RWPE2 (cell line): Measurements from ENCODE around the gene NPLOC4.

Source experiments
- ATAC-seq: fragments of 200-7000 bp; cut with Tn5 transposase; 3 replicates; pipeline ENCODE4 v1.9.1; 2021; ENCODE audit warnings: low read depth
- DNase-seq: peaks from one replicate; pipeline ENCODE4 v3.0.0-alpha.2; 2020; ENCODE audit warnings: low spot score
- H3K27ac ChIP-seq: fragments of 450-650 bp; 2 replicates; pipeline ENCODE4 v1.5.1; 2017; ENCODE audit warnings: mild to moderate bottlenecking; ENCODE audit not compliant: poor library complexity, severe bottlenecking
- H3K27me3 ChIP-seq: fragments of 250-450 bp; sonication (Bioruptor Pico); 2 replicates; pipeline ENCODE4 v1.5.1; 2021; ENCODE audit warnings: mild to moderate bottlenecking, moderate library complexity; ENCODE audit not compliant: insufficient read depth, poor library complexity, severe bottlenecking
- H3K36me3 ChIP-seq: fragments of 250-450 bp; sonication (Bioruptor Pico); 2 replicates; pipeline ENCODE4 v1.5.1; 2020; ENCODE audit warnings: low read depth, mild to moderate bottlenecking, moderate library complexity
- H3K4me1 ChIP-seq: fragments of 250-450 bp; sonication (Bioruptor Pico); 2 replicates; pipeline ENCODE4 v1.5.1; 2021; ENCODE audit warnings: mild to moderate bottlenecking, moderate library complexity; ENCODE audit not compliant: insufficient read depth, poor library complexity, severe bottlenecking
- H3K4me3 ChIP-seq: fragments of 250-450 bp; sonication (Bioruptor Pico); 2 replicates; pipeline ENCODE4 v1.5.1; 2021; ENCODE audit warnings: mild to moderate bottlenecking, moderate library complexity; ENCODE audit not compliant: severe bottlenecking
- H3K9me3 ChIP-seq: fragments of 250-450 bp; sonication (Bioruptor Pico); 2 replicates; pipeline ENCODE4 v1.5.1; 2021; ENCODE audit warnings: mild to moderate bottlenecking, moderate library complexity; ENCODE audit not compliant: severe bottlenecking
- TF ChIP-seq, protein P1 (sequence below): fragments of 450-650 bp; IDR thresholded peaks from one replicate; pipeline ENCODE4 v1.5.1; 2017; ENCODE audit warnings: mild to moderate bottlenecking, moderate library complexity; ENCODE audit not compliant: poor library complexity, severe bottlenecking

NPLOC4 gene

DNA sequence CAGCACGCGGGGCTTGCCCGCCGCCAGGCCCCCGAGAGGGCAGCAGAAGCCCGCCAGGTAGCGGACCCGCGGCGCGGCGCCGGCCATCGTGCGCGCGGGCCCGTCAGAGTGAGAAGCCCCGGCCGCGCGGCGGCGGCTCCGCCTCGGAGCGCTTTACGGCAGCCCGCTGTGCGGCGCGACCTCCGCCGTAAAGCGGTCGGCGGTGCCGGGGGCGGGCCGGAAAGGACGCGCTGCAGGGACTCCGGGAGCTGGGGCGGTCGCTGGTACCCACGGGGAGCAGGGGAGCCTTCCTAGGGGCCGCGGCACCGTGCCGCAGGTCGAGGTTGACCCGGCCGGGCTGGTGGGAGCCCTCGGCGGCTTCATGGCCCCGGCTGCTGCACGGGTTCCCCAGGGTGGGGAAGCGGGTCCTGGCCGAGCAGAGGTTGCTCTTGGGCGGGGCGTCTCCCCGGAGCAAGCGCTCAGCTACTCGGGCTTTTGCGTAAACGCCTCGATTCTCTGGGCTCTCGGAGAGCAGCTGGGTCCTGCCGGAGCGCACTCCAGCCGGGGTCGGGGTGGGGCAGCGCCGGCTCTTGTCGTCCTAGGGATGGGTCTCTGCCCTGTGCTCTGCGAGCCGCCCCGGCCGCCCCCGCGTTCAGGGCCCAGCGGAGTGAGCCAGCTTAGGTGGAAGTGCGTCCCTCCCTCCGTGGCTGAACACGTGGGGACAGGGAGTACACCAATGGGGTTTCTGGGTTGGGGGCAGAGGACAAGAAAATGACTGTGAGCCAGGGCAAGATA lies 84.5 kb downstream of the NPLOC4 start, which contains the start of gene FAAP100:
FAAP100 (minus strand) TSS at position 110 of the 774 bp plus-strand sequence; CDS start at position 87, 23 bp downstream.
- H3K4me3 ChIP-seq = peak within 1 kb of the TSS; percentile 93
- no peaks in the 10 kb centered on the region for H3K9me3 ChIP-seq
- H3K4me1 ChIP-seq = peaks cover 8% of the 10 kb centered on the region
- ATAC-seq (peak; percentile 49), DNase-seq (peak; percentile 79)
- TF ChIP-seq, protein P1, sequence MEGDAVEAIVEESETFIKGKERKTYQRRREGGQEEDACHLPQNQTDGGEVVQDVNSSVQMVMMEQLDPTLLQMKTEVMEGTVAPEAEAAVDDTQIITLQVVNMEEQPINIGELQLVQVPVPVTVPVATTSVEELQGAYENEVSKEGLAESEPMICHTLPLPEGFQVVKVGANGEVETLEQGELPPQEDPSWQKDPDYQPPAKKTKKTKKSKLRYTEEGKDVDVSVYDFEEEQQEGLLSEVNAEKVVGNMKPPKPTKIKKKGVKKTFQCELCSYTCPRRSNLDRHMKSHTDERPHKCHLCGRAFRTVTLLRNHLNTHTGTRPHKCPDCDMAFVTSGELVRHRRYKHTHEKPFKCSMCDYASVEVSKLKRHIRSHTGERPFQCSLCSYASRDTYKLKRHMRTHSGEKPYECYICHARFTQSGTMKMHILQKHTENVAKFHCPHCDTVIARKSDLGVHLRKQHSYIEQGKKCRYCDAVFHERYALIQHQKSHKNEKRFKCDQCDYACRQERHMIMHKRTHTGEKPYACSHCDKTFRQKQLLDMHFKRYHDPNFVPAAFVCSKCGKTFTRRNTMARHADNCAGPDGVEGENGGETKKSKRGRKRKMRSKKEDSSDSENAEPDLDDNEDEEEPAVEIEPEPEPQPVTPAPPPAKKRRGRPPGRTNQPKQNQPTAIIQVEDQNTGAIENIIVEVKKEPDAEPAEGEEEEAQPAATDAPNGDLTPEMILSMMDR = no peak
- H3K27me3 ChIP-seq = no peaks in the 10 kb centered on the region
- H3K36me3 ChIP-seq = peaks cover 34% of the 10 kb centered on the region
- peak within 1 kb of the TSS; percentile 91 for H3K27ac ChIP-seq

DNA sequence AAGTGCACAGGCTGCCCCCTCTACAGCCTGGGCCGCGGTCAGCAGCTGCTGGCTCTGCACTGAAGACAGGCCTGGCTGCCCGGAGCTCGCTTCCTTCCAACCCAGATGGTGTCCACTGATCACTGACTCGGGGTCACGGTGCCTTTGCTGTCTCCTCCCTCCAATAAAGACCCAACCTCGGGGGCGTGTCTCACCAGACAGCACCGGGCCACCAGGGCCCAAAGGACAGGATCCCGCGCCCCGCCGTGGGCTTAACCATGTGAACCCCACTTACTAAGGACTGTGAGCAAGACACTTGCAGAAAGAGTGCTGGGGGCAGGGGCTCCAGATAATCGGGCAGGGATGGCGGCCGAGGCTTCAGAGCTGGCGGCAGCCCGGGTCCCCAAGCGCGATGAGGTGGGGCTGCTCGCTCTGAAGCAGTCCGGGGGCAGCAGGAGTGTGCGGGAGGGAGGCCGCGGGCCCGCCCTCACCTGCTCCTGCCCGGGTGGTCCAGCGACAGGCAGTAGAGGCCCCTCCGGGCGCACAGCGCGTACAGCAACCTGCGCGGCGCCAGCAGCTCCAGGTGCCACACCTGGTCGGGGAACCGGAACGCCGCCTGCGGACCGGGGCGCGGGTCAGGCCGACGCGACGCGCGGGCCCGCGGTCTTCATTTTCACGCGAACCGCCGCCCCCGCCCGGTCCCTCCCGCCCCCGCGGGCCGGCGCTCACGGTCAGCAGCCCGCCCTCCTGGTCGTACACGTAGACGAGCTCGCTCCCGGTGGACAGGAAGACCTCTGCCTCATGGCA lies 85.3 kb downstream of the NPLOC4 start:
- peak overlapping the region; percentile 93 for H3K4me3 ChIP-seq
- H3K27ac ChIP-seq = peak overlapping the region; percentile 91
- TF ChIP-seq, protein P1 = no peak
- ATAC-seq (no peak), DNase-seq (peak; percentile 70)
- no peaks in the 10 kb centered on the region for H3K27me3 ChIP-seq
- H3K4me1 ChIP-seq = peaks cover 8% of the 10 kb centered on the region
- H3K36me3 ChIP-seq = peaks cover 39% of the 10 kb centered on the region
- H3K9me3 ChIP-seq = no peaks in the 10 kb centered on the region

DNA sequence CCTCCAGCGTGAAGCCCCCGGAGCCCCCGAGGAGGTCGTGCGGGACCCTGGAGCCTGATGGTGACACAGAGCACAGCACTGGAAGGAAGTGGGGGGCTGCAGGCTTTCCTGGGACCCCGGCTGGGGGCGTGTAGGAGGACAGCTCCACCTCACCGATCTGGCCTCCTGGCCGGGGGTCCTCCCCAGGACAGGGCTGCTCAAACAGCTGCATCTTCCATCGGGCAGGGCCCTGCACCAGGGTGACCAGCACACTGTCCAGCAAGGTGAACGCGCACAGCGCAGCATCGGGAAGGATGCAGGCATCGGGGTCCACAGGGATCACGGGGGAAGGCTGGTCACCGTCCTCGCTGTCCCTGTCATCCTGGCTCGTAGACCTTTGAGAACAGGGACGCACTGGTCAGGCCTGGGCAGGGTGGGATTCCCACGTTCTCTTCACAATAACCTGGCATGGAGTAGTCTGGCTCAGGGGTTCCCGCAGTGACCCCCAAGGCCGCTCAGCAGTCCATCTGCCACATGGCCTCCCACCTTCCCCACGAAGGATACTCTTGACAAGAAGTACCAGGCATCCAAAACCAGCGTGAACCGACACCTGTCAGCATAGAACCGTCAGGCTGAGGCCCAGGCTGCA lies 86.0 kb downstream of the NPLOC4 start:
- ATAC-seq = no peak
- Histone ChIP-seq H3K9me3 (no peaks in the 10 kb centered on the region), H3K36me3 (peaks cover 46% of the 10 kb centered on the region), H3K4me1 (peaks cover 8% of the 10 kb centered on the region), H3K27ac (no peak overlapping the region), H3K4me3 (peak overlapping the region; percentile 93), H3K27me3 (no peaks in the 10 kb centered on the region)
- TF ChIP-seq, protein P1 = no peak
- peak; percentile 67 for DNase-seq

DNA sequence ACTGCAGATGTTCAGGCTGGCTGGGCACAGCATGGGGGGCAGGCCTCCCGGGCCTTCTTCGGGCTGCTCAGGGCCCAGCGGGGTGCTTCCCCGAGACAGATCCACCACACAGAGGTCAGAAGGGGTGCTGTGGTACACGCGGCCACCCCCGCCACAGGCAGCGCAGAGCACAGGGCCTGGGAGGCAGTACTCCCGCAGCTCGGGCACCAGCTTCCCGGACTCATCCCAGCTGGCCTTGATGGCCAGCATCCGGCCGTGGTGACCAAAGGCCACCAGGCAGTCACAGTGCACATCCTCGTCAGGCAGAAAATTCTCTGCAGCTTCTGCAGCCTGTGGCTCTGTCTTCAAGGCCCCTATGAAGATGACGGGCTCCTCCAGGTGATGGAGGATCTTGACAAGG lies 86.6 kb downstream of the NPLOC4 start:
- DNase-seq (no peak), ATAC-seq (no peak)
- TF ChIP-seq, protein P1 = no peak
- no peaks in the 10 kb centered on the region for H3K9me3 ChIP-seq
- H3K27ac ChIP-seq = no peak overlapping the region
- no peak overlapping the region for H3K4me3 ChIP-seq
- peaks cover 8% of the 10 kb centered on the region for H3K4me1 ChIP-seq
- H3K27me3 ChIP-seq = no peaks in the 10 kb centered on the region
- peaks cover 49% of the 10 kb centered on the region for H3K36me3 ChIP-seq
